K562 (cell line): ENCODE measurements around the gene PPP1R9A. TPM values are rescaled to one million over a fixed set of nuclear protein-coding genes. Genes with fewer than 3 reads are reported as not detected.

ENCODE experiments used
- ATAC-seq: fragments of 200-7000 bp; cut with Tn5 transposase; 3 replicates; pipeline ENCODE4 v1.9.1; 2020; ENCODE audit warnings: moderate library complexity
- BruUV-seq: library from RNA; stranded (reverse); fragments of 400-500 nt; replicated peaks from 2 replicates; lab custom pipeline; 2021; lab: Mats Ljungman, UMichigan
- CTCF ChIA-PET: fragments of 300-600 bp; formaldehyde crosslinking; extraction: SDS; loops from one replicate; lab custom pipeline; 2021; ENCODE audit warnings: low intra/inter-chr PET ratio; lab: Yijun Ruan, JAX
- POLR2A ChIA-PET: fragments of 300-600, 350-650 bp; sonication (Branson Sonifier 250); formaldehyde crosslinking; extraction: SDS; loops from one replicate; lab custom pipeline; 2021; ENCODE audit warnings: antibody characterized with exemption, inconsistent platforms; lab: Yijun Ruan, JAX
- DNase-seq, 4 experiments: peaks; one replicate each; pipeline versions ENCODE4 v3.0.0 to v3.0.0-alpha.2; 2011 to 2018; ENCODE audit warnings: low spot score in 3 of 4, mixed read lengths in 3 of 4; ENCODE audit errors: extremely low read depth in 1 of 4
- FAIRE-seq: peaks from 2 replicates; lab custom pipeline; 2011; peaks lifted over from hg19 to GRCh38; lab: Jason Lieb, UNC
- H2AFZ ChIP-seq: 2 replicates; pipeline ENCODE4 v1.6.0; 2011; ENCODE audit warnings: low read depth, low read length, control low read depth, inconsistent platforms
- H3K27ac ChIP-seq: fragments of 200-600 bp; 3 replicates; pipeline ENCODE4 v1.8.0; 2011; ENCODE audit warnings: low read depth, mild to moderate bottlenecking, control low read depth, inconsistent platforms, low read length, moderate library complexity, mixed read lengths; ENCODE audit errors: extremely low read depth
- H3K27me3 ChIP-seq, 2 experiments: fragments of 300-600 bp in 1 of 2; 2 replicates in 1 of 2; 3 replicates in 1 of 2; pipeline versions ENCODE4 v1.6.0 to v1.8.0; 2011; ENCODE audit warnings: inconsistent platforms in 2 of 2, low read length in 2 of 2, mild to moderate bottlenecking in 1 of 2, mixed read lengths in 1 of 2, moderate library complexity in 1 of 2; ENCODE audit not compliant: control insufficient read depth in 2 of 2, insufficient read depth in 2 of 2
- H3K36me3 ChIP-seq: fragments of 300-600 bp; 3 replicates; pipeline ENCODE4 v1.8.0; 2011; ENCODE audit warnings: mild to moderate bottlenecking, low read length, inconsistent platforms; ENCODE audit not compliant: control insufficient read depth, insufficient read depth
- H3K4me1 ChIP-seq, 2 experiments: fragments of 200-600 bp in 1 of 2; replicated peaks in 1 of 2; 2 replicates in 1 of 2; 3 replicates in 1 of 2; pipeline versions ENCODE4 v1.5.1 to v1.8.0; 2011; ENCODE audit warnings: inconsistent platforms in 2 of 2, low read length in 2 of 2, mild to moderate bottlenecking in 1 of 2, mixed read lengths in 1 of 2, moderate library complexity in 1 of 2; ENCODE audit not compliant: control insufficient read depth in 2 of 2, insufficient read depth in 2 of 2
- H3K4me2 ChIP-seq: 2 replicates; pipeline ENCODE4 v1.6.1; 2011; ENCODE audit warnings: low read length, control low read depth, inconsistent platforms, mixed read lengths; ENCODE audit not compliant: insufficient read depth
- H3K4me3 ChIP-seq: fragments of 200-600 bp; sonication (generic), shearing (Covaris generic); 2 replicates; pipeline ENCODE4 v1.5.1; 2016; ENCODE audit warnings: control low read depth, inconsistent platforms
- H3K79me2 ChIP-seq: fragments of 200-600 bp; 3 replicates; pipeline ENCODE4 v1.8.0; 2011; ENCODE audit warnings: low read length, inconsistent platforms; ENCODE audit not compliant: control insufficient read depth, insufficient read depth
- H3K9ac ChIP-seq, 2 experiments: 2 replicates each; pipeline versions ENCODE4 v1.6.0 to v1.6.1; 2011; ENCODE audit warnings: low read depth in 2 of 2, low read length in 2 of 2, control low read depth in 1 of 2, inconsistent platforms in 1 of 2, mild to moderate bottlenecking in 1 of 2, mixed read lengths in 1 of 2; ENCODE audit not compliant: insufficient read depth in 1 of 2
- H3K9me1 ChIP-seq: one replicate; pipeline ENCODE4 v1.6.0; 2011; ENCODE audit warnings: inconsistent platforms, mild to moderate bottlenecking, low read length, moderate library complexity; ENCODE audit not compliant: control insufficient read depth, insufficient read depth
- H3K9me3 ChIP-seq: replicated peaks from 2 replicates; pipeline ENCODE4 v1.5.1; 2011; ENCODE audit warnings: low read depth, low read length, inconsistent platforms; ENCODE audit not compliant: control insufficient read depth, insufficient read depth
- H4K20me1 ChIP-seq: replicated peaks from 2 replicates; pipeline ENCODE4 v1.6.1; 2011; ENCODE audit warnings: low read length, inconsistent platforms, mixed read lengths; ENCODE audit not compliant: control insufficient read depth, insufficient read depth
- DNMT1 ChIP-seq: fragments of 450-650 bp; IDR thresholded peaks from 2 replicates; pipeline ENCODE4 v1.6.1; 2016; ENCODE audit warnings: antibody characterized with exemption, mild to moderate bottlenecking
- ZNF12 ChIP-seq: sonication (generic); formaldehyde crosslinking; IDR thresholded peaks from 2 replicates; pipeline ENCODE4 v1.4.0; 2020; ENCODE audit warnings: mild to moderate bottlenecking, missing genetic modification reagents
- ZSCAN29 ChIP-seq: fragments of 450-650 bp; IDR thresholded peaks from 2 replicates; pipeline ENCODE4 v1.6.1; 2017
- in situ Hi-C: fragments of 300-500 bp; cut with MboI; formaldehyde crosslinking; loops from 4 replicates; pipeline ENCODE4 v1.15.0; 2018; ENCODE audit warnings: inconsistent platforms, mixed read lengths
- intact Hi-C: fragments of 100-400 bp; cut with micrococcal nuclease; formaldehyde crosslinking; loops from 2 replicates; pipeline ENCODE4 v1.14.2; 2022
- polyA plus RNA-seq, 8 experiments: library from polyadenylated mRNA; depleted of rRNA in 4 of 8; stranded (reverse) in 5 of 8; unstranded in 3 of 8; fragments of >200 nt; fragmentation: Nextera tagmentation in 2 of 8; fragmentation: Illumina TruSeq in 1 of 8; extraction: Ambion mirVana in 2 of 8; extraction: Trizol in 1 of 8; gene quantifications; 2 replicates each; pipeline versions ENCODE4 v1.2.1 to v1.2.3, GENCODE V29; 2011 to 2014; ENCODE audit warnings: inconsistent platforms in 1 of 8, missing spikeins in 1 of 8
- total RNA-seq, 7 experiments: library from RNA; depleted of rRNA in 6 of 7; stranded (reverse); fragments of >200 nt in 6 of 7; fragmentation: Illumina TruSeq in 2 of 7; extraction: Trizol in 2 of 7; gene quantifications; 2 replicates each; pipeline versions ENCODE4 v1.2.1 to v1.2.3, GENCODE V29; 2011 to 2021; ENCODE audit warnings: low replicate concordance in 1 of 7
- TF ChIP-seq, protein P1 (sequence below): sonication (generic); formaldehyde crosslinking; IDR thresholded peaks from 2 replicates; pipeline ENCODE4 v1.8.1; 2023; ENCODE audit warnings: mild to moderate bottlenecking, missing genetic modification reagents
- TF ChIP-seq, protein P2 (sequence below): sonication (generic); formaldehyde crosslinking; IDR thresholded peaks from 2 replicates; pipeline ENCODE4 v1.8.0; 2022; ENCODE audit warnings: mild to moderate bottlenecking, missing genetic modification reagents, borderline replicate concordance
- TF ChIP-seq, protein P3 (sequence below): fragments of 250-450 bp; sonication (Bioruptor Pico); IDR thresholded peaks from 2 replicates; pipeline ENCODE4 v1.8.0; 2021; ENCODE audit warnings: moderate library complexity, mild to moderate bottlenecking, inconsistent platforms

PPP1R9A gene
- total and polyA plus RNA-seq, 9 of the 15 experiments (the other 6 are each of a cell fraction or from before 2014, with no cell fraction given), result 0.24 TPM; not detected in 8

DNA sequence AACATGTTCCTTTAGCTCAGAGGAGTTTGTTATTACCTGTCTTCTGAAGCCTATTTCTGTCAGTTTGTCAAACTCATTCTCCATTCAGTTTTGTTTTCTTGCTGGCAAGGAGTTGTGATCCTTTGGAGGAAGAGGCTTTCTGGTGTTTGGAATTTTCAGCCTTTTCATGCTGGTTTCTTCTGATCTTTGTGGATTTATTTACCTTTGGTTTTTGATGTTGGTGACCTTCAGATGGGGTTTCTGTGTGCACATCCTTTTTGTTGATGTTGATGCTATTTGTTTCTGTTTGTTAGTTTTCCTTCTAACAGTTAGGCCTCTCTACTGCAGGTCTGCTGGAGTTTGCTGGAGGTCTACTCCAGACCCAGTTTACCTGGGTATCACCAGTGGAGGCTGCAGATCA, 118.6 kb downstream of the PPP1R9A start:
- H3K9ac ChIP-seq, result no peak overlapping the region
- ATAC-seq (no peak), DNase-seq (no peak)
- no peaks in the 10 kb centered on the region for H3K79me2 ChIP-seq
- no peak overlapping the region for H3K27ac ChIP-seq
- no peak overlapping the region for H3K4me3 ChIP-seq
- H3K9me1 ChIP-seq, result no peaks in the 10 kb centered on the region
- in situ Hi-C loops, result no loop called here
- H3K4me2 ChIP-seq, result no peak overlapping the region
- no TSS peak for BruUV-seq
- no peak overlapping the region for H2AFZ ChIP-seq
- no peaks in the 10 kb centered on the region for H3K9me3 ChIP-seq
- no peaks in the 10 kb centered on the region for H3K27me3 ChIP-seq
- TF ChIP-seq, protein P1, sequence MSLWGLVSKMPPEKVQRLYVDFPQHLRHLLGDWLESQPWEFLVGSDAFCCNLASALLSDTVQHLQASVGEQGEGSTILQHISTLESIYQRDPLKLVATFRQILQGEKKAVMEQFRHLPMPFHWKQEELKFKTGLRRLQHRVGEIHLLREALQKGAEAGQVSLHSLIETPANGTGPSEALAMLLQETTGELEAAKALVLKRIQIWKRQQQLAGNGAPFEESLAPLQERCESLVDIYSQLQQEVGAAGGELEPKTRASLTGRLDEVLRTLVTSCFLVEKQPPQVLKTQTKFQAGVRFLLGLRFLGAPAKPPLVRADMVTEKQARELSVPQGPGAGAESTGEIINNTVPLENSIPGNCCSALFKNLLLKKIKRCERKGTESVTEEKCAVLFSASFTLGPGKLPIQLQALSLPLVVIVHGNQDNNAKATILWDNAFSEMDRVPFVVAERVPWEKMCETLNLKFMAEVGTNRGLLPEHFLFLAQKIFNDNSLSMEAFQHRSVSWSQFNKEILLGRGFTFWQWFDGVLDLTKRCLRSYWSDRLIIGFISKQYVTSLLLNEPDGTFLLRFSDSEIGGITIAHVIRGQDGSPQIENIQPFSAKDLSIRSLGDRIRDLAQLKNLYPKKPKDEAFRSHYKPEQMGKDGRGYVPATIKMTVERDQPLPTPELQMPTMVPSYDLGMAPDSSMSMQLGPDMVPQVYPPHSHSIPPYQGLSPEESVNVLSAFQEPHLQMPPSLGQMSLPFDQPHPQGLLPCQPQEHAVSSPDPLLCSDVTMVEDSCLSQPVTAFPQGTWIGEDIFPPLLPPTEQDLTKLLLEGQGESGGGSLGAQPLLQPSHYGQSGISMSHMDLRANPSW (CRISPR knock-in tag), result no peak
- TF ChIP-seq DNMT1 (no peak), ZSCAN29 (no peak), ZNF12 (CRISPR knock-in tag) (no peak)
- TF ChIP-seq, protein P2, sequence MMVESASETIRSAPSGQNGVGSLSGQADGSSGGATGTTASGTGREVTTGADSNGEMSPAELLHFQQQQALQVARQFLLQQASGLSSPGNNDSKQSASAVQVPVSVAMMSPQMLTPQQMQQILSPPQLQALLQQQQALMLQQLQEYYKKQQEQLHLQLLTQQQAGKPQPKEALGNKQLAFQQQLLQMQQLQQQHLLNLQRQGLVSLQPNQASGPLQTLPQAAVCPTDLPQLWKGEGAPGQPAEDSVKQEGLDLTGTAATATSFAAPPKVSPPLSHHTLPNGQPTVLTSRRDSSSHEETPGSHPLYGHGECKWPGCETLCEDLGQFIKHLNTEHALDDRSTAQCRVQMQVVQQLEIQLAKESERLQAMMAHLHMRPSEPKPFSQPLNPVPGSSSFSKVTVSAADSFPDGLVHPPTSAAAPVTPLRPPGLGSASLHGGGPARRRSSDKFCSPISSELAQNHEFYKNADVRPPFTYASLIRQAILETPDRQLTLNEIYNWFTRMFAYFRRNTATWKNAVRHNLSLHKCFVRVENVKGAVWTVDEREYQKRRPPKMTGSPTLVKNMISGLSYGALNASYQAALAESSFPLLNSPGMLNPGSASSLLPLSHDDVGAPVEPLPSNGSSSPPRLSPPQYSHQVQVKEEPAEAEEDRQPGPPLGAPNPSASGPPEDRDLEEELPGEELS (CRISPR knock-in tag), result no peak
- TF ChIP-seq, protein P3, sequence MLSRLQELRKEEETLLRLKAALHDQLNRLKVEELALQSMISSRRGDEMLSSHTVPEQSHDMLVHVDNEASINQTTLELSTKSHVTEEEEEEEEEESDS (CRISPR knock-in tag), result no peak
- TF ChIP-seq, all 486 proteins: peak for 0
- POLR2A ChIA-PET, result no interaction called here
- FAIRE-seq, result no peak
- Histone ChIP-seq H3K36me3 (no peaks in the 10 kb centered on the region), H3K4me1 (no peaks in the 10 kb centered on the region), H4K20me1 (no peaks in the 10 kb centered on the region)
- intact Hi-C loops, result no loop called here
- CTCF ChIA-PET, result no interaction called here
